DOHH2 (cell line): ENCODE results near the gene CAV1.

ENCODE experiments used
- H3F3A ChIP-seq: fragments of 200-600 bp; sonication (generic), shearing (Covaris generic); 2 replicates; pipeline ENCODE4 v1.6.0; 2016; ENCODE audit warnings: antibody characterized with exemption, mild to moderate bottlenecking; ENCODE audit not compliant: control insufficient read depth, insufficient read depth
- H3K27ac ChIP-seq: fragments of 200-600 bp; sonication (generic); 2 replicates; pipeline ENCODE4 v1.5.1; 2014; ENCODE audit warnings: low read depth, mild to moderate bottlenecking, low read length, moderate library complexity
- H3K27me3 ChIP-seq: fragments of 200-600 bp; sonication (generic); 2 replicates; pipeline ENCODE4 v1.6.1; 2014; ENCODE audit warnings: mild to moderate bottlenecking, low read length, mixed read lengths; ENCODE audit not compliant: control insufficient read depth
- H3K36me3 ChIP-seq: fragments of 200-600 bp; sonication (generic); 2 replicates; pipeline ENCODE4 v1.6.1; 2014; ENCODE audit warnings: mild to moderate bottlenecking, low read length, moderate library complexity, mixed read lengths; ENCODE audit not compliant: control insufficient read depth
- H3K4me1 ChIP-seq: fragments of 200-600 bp; sonication (generic); 2 replicates; pipeline ENCODE4 v1.6.1; 2014; ENCODE audit warnings: mild to moderate bottlenecking, low read length, mixed read lengths; ENCODE audit not compliant: control insufficient read depth
- H3K4me2 ChIP-seq: fragments of 200-600 bp; sonication (generic); 2 replicates; pipeline ENCODE4 v1.6.0; 2014; ENCODE audit warnings: mild to moderate bottlenecking, low read length, moderate library complexity
- H3K4me3 ChIP-seq: fragments of 200-600 bp; sonication (generic); 2 replicates; pipeline ENCODE4 v1.5.1; 2014; ENCODE audit warnings: mild to moderate bottlenecking, low read length, mixed read lengths
- H3K79me2 ChIP-seq: fragments of 200-600 bp; sonication (generic); 2 replicates; pipeline ENCODE4 v1.6.1; 2014; ENCODE audit warnings: mild to moderate bottlenecking, low read length, mixed read lengths; ENCODE audit not compliant: control insufficient read depth
- H3K9me2 ChIP-seq: fragments of 200-600 bp; sonication (generic); replicated peaks from 2 replicates; pipeline ENCODE4 v1.6.1; 2014; ENCODE audit warnings: mild to moderate bottlenecking, low read length, mixed read lengths; ENCODE audit not compliant: control insufficient read depth
- H3K9me3 ChIP-seq: fragments of 200-600 bp; sonication (generic); 2 replicates; pipeline ENCODE4 v1.6.1; 2014; ENCODE audit warnings: antibody characterized with exemption, low read length, mixed read lengths; ENCODE audit not compliant: control insufficient read depth, insufficient read depth
- H4K20me1 ChIP-seq: fragments of 200-600 bp; sonication (generic); 2 replicates; pipeline ENCODE4 v1.6.0; 2014; ENCODE audit warnings: low read depth, mild to moderate bottlenecking, antibody characterized with exemption, low read length, moderate library complexity; ENCODE audit not compliant: control insufficient read depth, insufficient read depth
- CTCF ChIP-seq: fragments of 200-600 bp; sonication (generic); IDR thresholded peaks from one replicate; pipeline ENCODE4 v1.5.1; 2014; ENCODE audit warnings: antibody characterized with exemption, mild to moderate bottlenecking, low read depth, low read length; ENCODE audit not compliant: poor library complexity, severe bottlenecking
- EZH2phosphoT487 ChIP-seq: fragments of 200-600 bp; sonication (generic); IDR thresholded peaks from 2 replicates; pipeline ENCODE4 v1.6.1; 2017; ENCODE audit warnings: borderline replicate concordance, mild to moderate bottlenecking, antibody characterized with exemption, low read length, moderate library complexity, mixed read lengths

Gene CAV1

GRCh38 chr7:116521046-116521664 lies 3.7 kb upstream of the CAV1 start:
- H3F3A ChIP-seq: no peaks in the 10 kb centered on the region
- no peak overlapping the region for H3K4me2 ChIP-seq
- no peaks in the 10 kb centered on the region for H3K9me3 ChIP-seq
- TF ChIP-seq EZH2phosphoT487: no peak
- no peaks in the 10 kb centered on the region for H3K9me2 ChIP-seq
- peaks cover 43% of the 10 kb centered on the region for H3K27me3 ChIP-seq
- H3K4me3 ChIP-seq: no peak overlapping the region
- no peaks in the 10 kb centered on the region for H3K79me2 ChIP-seq
- H3K4me1 ChIP-seq: peaks cover 14% of the 10 kb centered on the region
- no peaks in the 10 kb centered on the region for H4K20me1 ChIP-seq
- H3K36me3 ChIP-seq: no peaks in the 10 kb centered on the region
- no peak overlapping the region for H3K27ac ChIP-seq

- Histone ChIP-seq H3K4me1 (peaks cover 18% of the 10 kb centered on the region), H3K4me2 (no peak overlapping the region)
- TF ChIP-seq EZH2phosphoT487 (no peak), CTCF (no peak)
These were observed 2.6 kb upstream of the CAV1 start for GRCh38 chr7:116522247-116522646.

GRCh38 chr7:116524221-116524608 lies 621 bp upstream of the CAV1 start:
- no peak overlapping the region for H3K4me2 ChIP-seq
- H3K27ac ChIP-seq: no peak overlapping the region

More at GRCh38 chr7:116522247-116522646, 2.6 kb upstream of the CAV1 start:
- Histone ChIP-seq H3K79me2 (no peaks in the 10 kb centered on the region), H3K4me3 (no peak overlapping the region), H3F3A (no peaks in the 10 kb centered on the region), H3K9me2 (no peaks in the 10 kb centered on the region), H3K27me3 (peaks cover 54% of the 10 kb centered on the region), H3K36me3 (no peaks in the 10 kb centered on the region), H4K20me1 (no peaks in the 10 kb centered on the region), H3K9me3 (no peaks in the 10 kb centered on the region), H3K27ac (no peak overlapping the region)

More at GRCh38 chr7:116524221-116524608, 621 bp upstream of the CAV1 start:
- TF ChIP-seq CTCF (no peak), EZH2phosphoT487 (no peak)
- Histone ChIP-seq H3K9me3 (no peaks in the 10 kb centered on the region), H3K79me2 (no peaks in the 10 kb centered on the region), H3K27me3 (peaks cover 66% of the 10 kb centered on the region), H3K9me2 (no peaks in the 10 kb centered on the region), H3K4me1 (peaks cover 18% of the 10 kb centered on the region), H3K4me3 (no peak overlapping the region), H3F3A (no peaks in the 10 kb centered on the region), H3K36me3 (no peaks in the 10 kb centered on the region), H4K20me1 (no peaks in the 10 kb centered on the region)
